H9 (cell line): ENCODE measurements around the gene KLK1. TPM values are rescaled to one million over a fixed set of nuclear protein-coding genes. Genes with fewer than 3 reads are reported as not detected.

Experiments
- DNase-seq: peaks from one replicate; pipeline ENCODE4 v3.0.0-alpha.2; 2017
- H2AFZ ChIP-seq: one replicate; pipeline ENCODE4 v1.6.1; 2013; ENCODE audit warnings: mild to moderate bottlenecking, low read length, control low read depth, moderate library complexity
- H2AK5ac ChIP-seq: 2 replicates; pipeline ENCODE4 v1.6.1; 2013; ENCODE audit warnings: low read length, control low read depth, mixed read lengths; ENCODE audit not compliant: insufficient read length
- H2BK120ac ChIP-seq: one replicate; pipeline ENCODE4 v1.6.1; 2013; ENCODE audit warnings: low read depth, mild to moderate bottlenecking, low read length, control low read depth, inconsistent platforms; ENCODE audit not compliant: poor library complexity, severe bottlenecking
- H2BK12ac ChIP-seq: 2 replicates; pipeline ENCODE4 v1.6.1; 2013; ENCODE audit warnings: low read length, control low read depth, mixed read lengths, low read depth; ENCODE audit not compliant: insufficient read length
- H2BK15ac ChIP-seq: 2 replicates; pipeline ENCODE4 v1.6.1; 2013; ENCODE audit warnings: low read depth, low read length, control low read depth
- H2BK20ac ChIP-seq: one replicate; pipeline ENCODE4 v1.6.1; 2013; ENCODE audit warnings: low read depth, mild to moderate bottlenecking, low read length, control low read depth, inconsistent platforms; ENCODE audit not compliant: poor library complexity, severe bottlenecking
- H2BK5ac ChIP-seq: 2 replicates; pipeline ENCODE4 v1.6.1; 2013; ENCODE audit warnings: low read length, control low read depth, mixed read lengths; ENCODE audit not compliant: insufficient read length
- H3K14ac ChIP-seq: 2 replicates; pipeline ENCODE4 v1.6.1; 2013; ENCODE audit warnings: low read length, control low read depth; ENCODE audit not compliant: insufficient read depth
- H3K18ac ChIP-seq: 2 replicates; pipeline ENCODE4 v1.6.1; 2013; ENCODE audit warnings: low read depth, mild to moderate bottlenecking, mixed read lengths, low read length, control low read depth; ENCODE audit not compliant: insufficient read length
- H3K23ac ChIP-seq: 2 replicates; pipeline ENCODE4 v1.6.1; 2013; ENCODE audit warnings: low read length, control low read depth, mixed read lengths, low read depth; ENCODE audit not compliant: insufficient read length
- H3K23me2 ChIP-seq: 2 replicates; pipeline ENCODE4 v1.6.1; 2013; ENCODE audit warnings: low read depth, mild to moderate bottlenecking, mixed read lengths, low read length, control low read depth; ENCODE audit not compliant: insufficient read length, poor library complexity, severe bottlenecking
- H3K27ac ChIP-seq: 2 replicates; pipeline ENCODE4 v1.5.1; 2013; ENCODE audit warnings: low read length, control low read depth, mixed read lengths, low read depth; ENCODE audit not compliant: insufficient read length
- H3K27me3 ChIP-seq: 2 replicates; pipeline ENCODE4 v1.6.1; 2013; ENCODE audit warnings: low read length, control low read depth, inconsistent platforms; ENCODE audit not compliant: insufficient read depth
- H3K4ac ChIP-seq: 2 replicates; pipeline ENCODE4 v1.6.1; 2013; ENCODE audit warnings: low read depth, mild to moderate bottlenecking, control low read depth, inconsistent platforms, low read length, moderate library complexity
- H3K4me1 ChIP-seq: 2 replicates; pipeline ENCODE4 v1.6.1; 2013; ENCODE audit warnings: low read length, control low read depth, inconsistent platforms; ENCODE audit not compliant: insufficient read depth
- H3K4me2 ChIP-seq: 2 replicates; pipeline ENCODE4 v1.6.1; 2013; ENCODE audit warnings: low read length, control low read depth, mixed read lengths; ENCODE audit not compliant: insufficient read length, insufficient read depth
- H3K56ac ChIP-seq: 2 replicates; pipeline ENCODE4 v1.6.1; 2013; ENCODE audit warnings: low read depth, mild to moderate bottlenecking, mixed read lengths, low read length, control low read depth; ENCODE audit not compliant: insufficient read length
- H3K79me1 ChIP-seq: 2 replicates; pipeline ENCODE4 v1.6.1; 2013; ENCODE audit warnings: low read depth, mild to moderate bottlenecking, moderate library complexity, low read length, control low read depth, inconsistent platforms; ENCODE audit not compliant: insufficient read depth, poor library complexity, severe bottlenecking
- H3K79me2 ChIP-seq: 2 replicates; pipeline ENCODE4 v1.6.1; 2013; ENCODE audit warnings: low read length, control low read depth, inconsistent platforms; ENCODE audit not compliant: insufficient read depth
- H3K9ac ChIP-seq: 2 replicates; pipeline ENCODE4 v1.6.1; 2013; ENCODE audit warnings: low read length, control low read depth, mixed read lengths; ENCODE audit not compliant: insufficient read length; ENCODE audit errors: extremely low read depth
- H3K9me3 ChIP-seq: one replicate; pipeline ENCODE4 v1.6.1; 2013; ENCODE audit warnings: low read depth, low read length, inconsistent platforms; ENCODE audit not compliant: control insufficient read depth
- H3T11ph ChIP-seq: one replicate; pipeline ENCODE4 v1.6.1; 2013; ENCODE audit warnings: mild to moderate bottlenecking, low read length, control low read depth, inconsistent platforms
- H4K20me1 ChIP-seq: one replicate; pipeline ENCODE4 v1.6.1; 2013; ENCODE audit not compliant: control insufficient read depth, insufficient read length, insufficient read depth
- H4K5ac ChIP-seq: 2 replicates; pipeline ENCODE4 v1.6.1; 2013; ENCODE audit warnings: low read depth, mild to moderate bottlenecking, mixed read lengths, low read length, control low read depth; ENCODE audit not compliant: insufficient read length
- H4K8ac ChIP-seq: replicated peaks from 2 replicates; pipeline ENCODE4 v1.6.1; 2013; ENCODE audit warnings: low read length, control low read depth, mixed read lengths, low read depth; ENCODE audit not compliant: insufficient read length
- H4K91ac ChIP-seq: 2 replicates; pipeline ENCODE4 v1.6.1; 2013; ENCODE audit warnings: low read depth, mild to moderate bottlenecking, moderate library complexity, mixed read lengths, low read length, control low read depth; ENCODE audit not compliant: insufficient read length
- H3K27ac Mint-ChIP-seq, 3 experiments: 2 replicates in 2 of 3; 3 replicates in 1 of 3; pipeline ENCODE4 v1.8.0; 2020 to 2021; ENCODE audit warnings: mixed read lengths in 3 of 3, mild to moderate bottlenecking in 1 of 3, moderate library complexity in 1 of 3
- H3K27me3 Mint-ChIP-seq: 2 replicates; pipeline ENCODE4 v1.8.0; 2021; ENCODE audit warnings: low read depth, mild to moderate bottlenecking, moderate library complexity, mixed read lengths
- H3K36me3 Mint-ChIP-seq, 3 experiments: 2 replicates in 2 of 3; 3 replicates in 1 of 3; pipeline ENCODE4 v1.8.0; 2020 to 2021; ENCODE audit warnings: low read depth in 3 of 3, mixed read lengths in 3 of 3; ENCODE audit not compliant: insufficient read depth in 1 of 3
- H3K4me1 Mint-ChIP-seq, 2 experiments: 2 replicates each; pipeline ENCODE4 v1.8.0; 2020; ENCODE audit warnings: mixed read lengths in 2 of 2
- H3K4me3 Mint-ChIP-seq, 2 experiments: 2 replicates in 1 of 2; 3 replicates in 1 of 2; pipeline ENCODE4 v1.8.0; 2020 to 2021; ENCODE audit warnings: mild to moderate bottlenecking in 2 of 2, mixed read lengths in 2 of 2, moderate library complexity in 1 of 2
- H3K9me3 Mint-ChIP-seq, 2 experiments: 2 replicates in 1 of 2; 3 replicates in 1 of 2; pipeline ENCODE4 v1.8.0; 2020; ENCODE audit warnings: mild to moderate bottlenecking in 2 of 2, mixed read lengths in 2 of 2, moderate library complexity in 1 of 2
- WGBS: extraction: QIAGEN DNeasy Blood & Tissue Kit; methylation state at CpG from one replicate; pipeline ENCODE4 v1.1.7; 2013; ENCODE audit warnings: missing lambda C conversion rate, low lambda C conversion rate, mixed read lengths; ENCODE audit not compliant: insufficient read length; ENCODE audit errors: extremely low coverage; 5-methylcytosine and 5-hydroxymethylcytosine counted together
- total RNA-seq: library from RNA; stranded (reverse); gene quantifications from 2 replicates; pipeline ENCODE4 v1.2.1, GENCODE V29; 2021
- TF ChIP-seq, protein P1 (sequence below): fragments of 200-600 bp; sonication (generic); conservative IDR thresholded peaks from 3 replicates; pipeline ENCODE4 v1.8.0; 2021; ENCODE audit warnings: antibody characterized with exemption, mild to moderate bottlenecking

The KLK1 gene
- total RNA-seq, 1 experiment from 2014 or later, result 2.3 TPM

DNA sequence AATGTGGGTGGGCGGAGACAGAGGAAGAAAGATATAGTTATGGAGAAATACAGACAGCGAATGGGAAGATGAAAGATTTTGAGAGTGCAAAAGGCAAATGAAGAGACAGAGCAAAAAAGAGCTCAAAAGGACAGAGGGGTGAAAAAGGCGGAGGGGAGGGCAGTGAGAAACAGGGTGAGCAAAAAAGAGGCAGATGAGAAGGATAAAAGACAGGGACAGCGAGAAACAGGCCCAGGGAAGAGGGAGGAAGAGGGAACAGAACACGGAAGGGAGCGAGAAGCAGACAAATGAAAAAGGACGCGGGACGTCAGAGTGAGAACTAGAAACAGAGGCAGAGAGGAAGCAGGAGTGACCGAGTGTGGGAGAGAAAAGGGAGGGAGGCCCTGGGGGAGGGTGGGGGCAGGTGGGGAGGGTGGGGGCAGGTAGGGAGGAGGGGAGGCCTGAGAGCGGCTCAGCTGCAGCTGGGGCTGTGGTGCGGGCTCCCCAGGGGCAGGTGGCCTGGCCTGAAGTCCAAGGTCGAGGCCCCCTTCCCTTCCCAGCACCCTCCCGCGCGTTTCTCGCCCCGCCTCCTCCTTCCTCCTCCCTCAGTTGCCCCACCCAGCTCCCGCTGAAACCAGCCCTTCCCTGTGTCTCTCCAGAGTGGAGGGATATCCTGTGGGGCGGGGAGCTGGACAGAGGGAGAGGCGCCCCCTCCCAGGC is 2.9 kb downstream of the KLK1 start:
- Histone ChIP-seq H3K18ac (no peak overlapping the region), H3K4ac (no peak overlapping the region), H3K27me3 (peaks cover 11% of the 10 kb centered on the region), H2BK12ac (no peak overlapping the region), H4K20me1 (no peaks in the 10 kb centered on the region), H2BK5ac (no peak overlapping the region), H4K8ac (no peak overlapping the region), H3K56ac (no peak overlapping the region), H4K91ac (no peak overlapping the region), H3K4me2 (peak overlapping the region; percentile 92), H4K5ac (no peak overlapping the region), H3K9me3 (no peaks in the 10 kb centered on the region), H3K23ac (no peak overlapping the region), H3K14ac (no peak overlapping the region), H2BK15ac (no peak overlapping the region), H3K23me2 (peaks cover 8% of the 10 kb centered on the region), H3T11ph (no peak overlapping the region), H3K9ac (no peak overlapping the region), H2AFZ (no peak overlapping the region), H3K79me1 (no peaks in the 10 kb centered on the region), H2BK120ac (no peak overlapping the region), H2AK5ac (no peak overlapping the region), H2BK20ac (no peak overlapping the region), H3K4me1 (peaks cover 5% of the 10 kb centered on the region; the same call in 1 of the 2 replicates), H3K27ac (no peak overlapping the region), H3K79me2 (no peaks in the 10 kb centered on the region)
- DNase-seq, result peak; percentile 67
- peaks cover 0 to 4% of the 10 kb centered on the region in 2 experiments; a peak in 2 of 5 replicates for H3K9me3 Mint-ChIP-seq
- H3K27me3 Mint-ChIP-seq, result peaks cover 87% of the 10 kb centered on the region
- TF ChIP-seq, protein P1, sequence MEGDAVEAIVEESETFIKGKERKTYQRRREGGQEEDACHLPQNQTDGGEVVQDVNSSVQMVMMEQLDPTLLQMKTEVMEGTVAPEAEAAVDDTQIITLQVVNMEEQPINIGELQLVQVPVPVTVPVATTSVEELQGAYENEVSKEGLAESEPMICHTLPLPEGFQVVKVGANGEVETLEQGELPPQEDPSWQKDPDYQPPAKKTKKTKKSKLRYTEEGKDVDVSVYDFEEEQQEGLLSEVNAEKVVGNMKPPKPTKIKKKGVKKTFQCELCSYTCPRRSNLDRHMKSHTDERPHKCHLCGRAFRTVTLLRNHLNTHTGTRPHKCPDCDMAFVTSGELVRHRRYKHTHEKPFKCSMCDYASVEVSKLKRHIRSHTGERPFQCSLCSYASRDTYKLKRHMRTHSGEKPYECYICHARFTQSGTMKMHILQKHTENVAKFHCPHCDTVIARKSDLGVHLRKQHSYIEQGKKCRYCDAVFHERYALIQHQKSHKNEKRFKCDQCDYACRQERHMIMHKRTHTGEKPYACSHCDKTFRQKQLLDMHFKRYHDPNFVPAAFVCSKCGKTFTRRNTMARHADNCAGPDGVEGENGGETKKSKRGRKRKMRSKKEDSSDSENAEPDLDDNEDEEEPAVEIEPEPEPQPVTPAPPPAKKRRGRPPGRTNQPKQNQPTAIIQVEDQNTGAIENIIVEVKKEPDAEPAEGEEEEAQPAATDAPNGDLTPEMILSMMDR, result no peak
- peak overlapping the region; percentile 33 to 76 for H3K4me3 Mint-ChIP-seq
- H3K36me3 Mint-ChIP-seq, result peaks cover 0 to 2% (median 0%) of the 10 kb centered on the region in 3 experiments; a peak in 3 of 7 replicates
- no CpG with 5 or more reads among the region's 21 CpGs for WGBS
- peaks cover 33 to 42% of the 10 kb centered on the region in 2 experiments for H3K4me1 Mint-ChIP-seq
- H3K27ac Mint-ChIP-seq, result no peak overlapping the region
